Fibroblast of skin of left quadriceps (primary cell): ENCODE measurements around the gene C1QL4.
"Not testable (repeated sequence)": the region's sequence is repeated elsewhere in the genome, so short reads cannot be mapped to it uniquely, and the experiment has no call there.

ENCODE experiments used
- DNase-seq, 2 experiments: peaks; one replicate each; pipeline ENCODE4 v3.0.0-alpha.2; 2013; ENCODE audit warnings: low read depth in 2 of 2

Gene C1QL4

GRCh38 chr12:49333778-49334177 is 3.2 kb downstream of the C1QL4 start:
- not testable (repeated sequence) for DNase-seq

DNA sequence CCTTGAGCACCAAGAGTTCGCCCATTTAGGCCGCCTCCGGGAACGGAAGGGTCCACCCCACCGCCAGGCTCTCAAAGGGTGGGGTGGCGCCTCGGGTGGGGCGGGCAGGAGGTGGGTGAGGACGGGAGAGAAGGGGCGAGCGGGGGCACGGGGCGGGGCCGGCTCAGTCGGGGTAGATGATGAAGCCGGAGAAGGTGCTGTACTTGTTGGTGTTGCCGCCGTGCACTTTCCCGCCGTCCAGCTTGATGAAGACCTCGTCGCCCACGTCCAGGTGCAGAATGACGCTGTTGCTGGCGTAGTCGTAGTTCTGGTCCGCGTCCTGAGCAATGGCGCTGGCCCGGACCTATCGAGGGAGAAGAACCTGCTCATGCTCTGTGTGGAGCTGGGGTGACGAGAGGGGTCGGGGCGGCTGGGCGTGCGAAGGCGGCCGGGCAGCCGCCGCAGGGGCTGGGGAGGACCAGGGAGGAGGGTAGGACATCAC is 4.1 kb downstream of the C1QL4 start:
- no peak for DNase-seq

DNA sequence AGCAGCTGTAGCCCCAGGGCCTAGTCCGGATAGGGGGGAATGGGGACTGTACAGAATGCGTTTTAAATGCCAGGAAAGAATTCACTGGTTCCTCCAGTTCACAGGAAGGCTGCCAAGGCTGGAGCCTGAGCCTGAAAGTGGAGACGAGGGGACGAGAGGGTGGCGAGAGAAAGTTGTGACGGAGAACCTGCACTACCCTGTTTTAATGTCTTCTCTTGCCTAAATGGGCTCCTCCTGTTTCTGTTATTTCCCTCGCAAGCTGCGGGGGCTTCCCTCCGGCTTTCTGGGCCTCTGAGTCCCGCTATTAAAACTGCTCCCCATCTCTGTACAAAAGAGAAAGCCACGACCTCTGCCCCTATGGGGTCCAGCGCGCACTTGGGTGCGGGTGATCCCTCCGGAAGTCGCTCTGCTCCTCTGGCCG is 4.5 kb downstream of the C1QL4 start:
- no peak for DNase-seq

DNA sequence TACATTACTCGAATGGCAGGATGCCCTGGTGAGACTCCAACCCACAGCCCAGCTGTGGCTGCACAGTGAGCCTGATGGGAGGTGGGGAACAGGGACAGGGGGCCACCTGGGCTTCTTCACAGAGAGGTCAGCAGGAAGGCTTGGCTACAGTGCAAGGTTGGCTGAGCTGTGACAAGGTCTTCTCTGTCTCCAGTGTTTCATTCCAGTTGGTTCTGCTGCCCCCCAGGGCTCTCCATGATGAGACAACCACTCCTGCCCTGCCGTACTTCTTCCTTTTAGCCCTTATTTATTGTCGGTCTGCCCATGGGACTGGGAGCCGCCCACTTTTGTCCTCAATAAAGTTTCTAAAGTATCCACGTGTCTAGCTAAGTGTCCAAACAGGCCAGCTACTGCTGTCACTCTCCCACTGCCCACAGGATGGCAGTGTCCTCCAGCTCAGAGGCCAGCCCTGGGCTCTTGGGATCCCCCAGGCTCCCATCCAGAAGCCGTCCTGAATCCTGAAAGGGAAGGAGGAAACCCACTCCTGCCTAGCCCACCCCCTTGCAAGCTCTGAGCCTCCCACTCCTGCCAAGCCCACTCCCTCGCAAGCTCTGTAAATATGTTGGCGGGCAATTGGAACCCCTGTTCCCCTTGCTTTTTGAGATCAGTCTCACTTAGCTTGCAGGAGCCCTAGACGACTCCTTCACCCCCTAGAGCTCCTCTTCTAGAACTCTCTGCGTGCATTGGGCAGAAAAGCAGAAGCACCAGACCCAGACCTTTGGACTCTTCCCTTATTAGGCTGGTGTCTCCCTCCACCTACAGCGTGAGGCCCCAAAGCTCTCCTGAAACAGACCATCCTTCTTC is 5.4 kb downstream of the C1QL4 start:
- peak in 1 of 2 experiments; percentile 32 for DNase-seq

GRCh38 chr12:49330631-49331379 is 6.2 kb downstream of the C1QL4 start:
- DNase-seq: no peak

- DNase-seq: no peak
Measured at GRCh38 chr12:49330032-49330619, 6.9 kb downstream of the C1QL4 start.

- DNase-seq: no peak
Measured at GRCh38 chr12:49328816-49329215, 8.2 kb downstream of the C1QL4 start.

DNA sequence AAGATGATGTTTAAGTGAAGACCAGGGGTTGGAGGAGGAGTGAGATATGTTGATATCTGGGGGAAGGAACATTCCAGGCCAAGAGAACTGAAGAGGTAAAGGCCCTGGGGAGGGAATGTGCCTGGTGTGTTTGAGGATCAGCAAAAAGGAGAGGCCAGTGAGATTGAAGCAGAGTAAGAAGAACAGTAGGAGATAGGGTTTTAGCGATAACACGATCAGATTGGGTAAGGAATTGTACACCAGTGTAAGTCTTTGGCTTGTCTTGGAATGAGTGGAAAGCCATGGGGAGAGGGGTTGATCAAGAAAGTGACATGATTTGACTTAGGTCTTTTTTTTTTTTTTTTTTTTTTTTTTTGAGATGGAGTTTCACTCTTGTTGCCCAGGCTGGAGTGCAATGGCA is 9.1 kb downstream of the C1QL4 start:
- DNase-seq: no peak

GRCh38 chr12:49327368-49327767 is 9.6 kb downstream of the C1QL4 start:
- no peak for DNase-seq

DNA sequence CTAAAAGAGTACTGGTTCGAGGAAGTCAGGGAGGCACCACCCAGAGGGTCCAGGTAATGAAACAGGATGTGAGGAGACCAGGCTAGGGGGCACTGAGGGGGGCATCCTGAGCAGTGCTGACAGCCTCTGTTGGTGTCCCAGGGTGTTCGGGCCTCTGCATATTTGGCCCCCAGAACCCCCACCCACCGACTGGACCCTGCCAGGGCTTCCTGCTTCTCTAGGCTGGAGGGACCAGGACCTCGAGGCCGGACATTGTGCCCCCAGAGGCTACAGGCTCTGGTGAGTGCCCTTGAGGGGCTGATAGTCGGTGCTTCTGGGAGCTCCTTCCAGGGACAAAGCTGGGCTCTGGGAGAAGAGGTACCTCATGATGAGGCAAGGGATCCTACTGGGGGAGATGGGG is 11.4 kb downstream of the C1QL4 start:
- no peak for DNase-seq

DNA sequence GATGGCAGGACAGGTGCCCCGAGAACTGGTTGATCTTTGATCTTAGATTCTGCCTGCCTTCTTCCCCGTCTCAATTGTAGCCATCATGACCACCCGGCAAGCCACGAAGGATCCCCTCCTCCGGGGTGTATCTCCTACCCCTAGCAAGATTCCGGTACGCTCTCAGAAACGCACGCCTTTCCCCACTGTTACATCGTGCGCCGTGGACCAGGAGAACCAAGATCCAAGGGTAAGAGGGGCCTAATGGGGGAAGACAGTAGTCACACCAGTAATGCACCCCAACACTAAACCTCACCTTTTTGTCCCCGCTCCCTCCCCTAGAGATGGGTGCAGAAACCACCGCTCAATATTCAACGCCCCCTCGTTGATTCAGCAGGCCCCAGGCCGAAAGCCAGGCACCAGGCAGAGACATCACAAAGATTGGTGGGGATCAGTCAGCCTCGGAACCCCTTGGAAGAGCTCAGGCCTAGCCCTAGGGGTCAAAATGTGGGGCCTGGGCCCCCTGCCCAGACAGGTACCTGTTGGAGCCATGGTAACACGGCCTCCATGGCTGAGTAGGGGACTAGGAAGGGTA is 13.4 kb downstream of the C1QL4 start:
- DNase-seq: no peak

DNA sequence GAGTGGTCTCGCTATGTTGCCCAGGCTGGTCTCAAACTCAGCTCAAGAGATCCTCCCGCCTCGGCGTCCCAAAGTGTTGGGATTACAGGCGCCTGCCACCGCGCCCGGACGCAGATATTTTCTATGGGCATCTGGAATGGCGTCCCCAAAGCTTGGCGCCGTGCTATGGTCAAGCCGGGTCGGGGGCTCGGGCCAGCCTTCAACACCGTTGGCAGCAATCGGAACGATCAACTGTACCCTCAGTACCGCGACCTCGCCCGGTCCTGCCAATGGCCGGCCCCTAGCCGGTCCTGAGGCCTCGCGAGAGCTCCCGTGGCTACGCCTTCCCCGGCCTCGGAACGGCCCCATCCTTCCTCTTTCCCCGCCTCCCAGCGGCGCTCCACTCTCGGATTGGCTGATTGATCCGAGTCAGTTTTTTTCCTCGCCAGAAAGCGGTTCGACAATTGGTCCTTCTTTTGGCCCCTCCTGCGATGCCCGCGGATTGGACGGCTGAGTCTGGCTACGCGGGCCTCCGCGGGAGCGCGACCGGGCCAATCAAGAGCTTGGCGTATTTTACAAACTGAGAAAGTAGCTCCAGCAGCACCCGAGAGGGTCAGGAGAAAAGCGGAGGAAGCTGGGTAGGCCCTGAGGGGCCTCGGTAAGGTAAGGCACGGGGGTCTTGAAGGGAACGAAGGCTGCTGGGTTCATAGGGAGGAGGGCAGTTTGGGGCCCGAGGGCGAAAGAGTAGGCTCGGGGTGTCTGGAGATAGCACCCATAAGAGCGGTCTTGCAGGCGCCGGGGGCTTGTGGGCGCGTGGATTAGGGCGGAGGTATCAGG is 14.1 kb downstream of the C1QL4 start, which contains the start of gene TROAP:
Gene TROAP, plus strand, starts transcription at position 548 of the 816 bp plus-strand sequence. CDS start 354 bp downstream, outside the sequence.
- DNase-seq: peak; percentile 97 to 98

- no peak for DNase-seq
Measured at GRCh38 chr12:49322367-49322707, 14.7 kb downstream of the C1QL4 start.

- DNase-seq: not testable (repeated sequence)
Measured at GRCh38 chr12:49320411-49321103, 16.4 kb downstream of the C1QL4 start.

DNA sequence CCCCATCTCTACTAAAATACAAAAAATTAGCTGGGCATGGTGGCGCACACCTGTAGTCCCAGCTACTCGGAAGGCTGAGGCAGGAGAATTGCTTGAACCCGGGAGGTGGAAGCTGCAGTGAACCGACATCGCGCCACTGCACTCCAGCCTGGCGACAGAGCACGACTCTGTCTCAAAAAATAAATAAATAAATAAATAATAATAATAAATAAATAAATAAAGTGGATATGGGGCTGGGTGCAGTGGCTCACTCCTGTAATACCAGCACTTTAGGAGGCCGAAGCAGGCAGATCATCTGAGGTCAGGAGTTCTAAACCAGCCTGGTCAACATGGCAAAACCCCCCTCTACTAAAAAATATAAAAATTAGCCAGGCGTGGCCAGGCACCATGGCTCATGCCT is 19.9 kb downstream of the C1QL4 start:
- DNase-seq: not testable (repeated sequence)

- DNase-seq: no peak
Measured at GRCh38 chr12:49314811-49315210, 22.2 kb downstream of the C1QL4 start.

DNA sequence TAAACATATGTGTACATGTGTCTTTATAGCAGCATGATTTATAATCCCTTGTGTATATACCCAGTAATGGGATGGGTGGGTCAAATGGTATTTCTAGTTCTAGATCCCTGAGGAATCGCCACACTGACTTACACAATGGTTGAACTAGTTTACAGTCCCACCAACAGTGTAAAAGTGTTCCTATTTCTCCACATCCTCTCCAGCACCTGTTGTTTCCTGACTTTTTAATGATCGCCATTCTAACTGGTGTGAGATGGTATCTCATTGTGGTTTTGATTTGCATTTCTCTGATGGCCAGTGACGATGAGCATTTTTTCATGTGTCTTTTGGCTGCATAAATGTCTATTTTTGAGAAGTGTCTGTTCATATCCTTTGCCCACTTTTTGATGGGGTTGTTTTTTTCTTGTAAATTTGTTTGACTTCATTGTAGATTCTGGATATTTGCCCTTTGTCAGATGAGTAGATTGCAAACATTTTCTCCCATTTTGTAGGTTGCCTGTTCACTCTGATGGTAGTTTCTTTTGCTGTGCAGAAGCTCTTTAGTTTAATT is 26.5 kb downstream of the C1QL4 start:
- DNase-seq: not testable (repeated sequence)

DNA sequence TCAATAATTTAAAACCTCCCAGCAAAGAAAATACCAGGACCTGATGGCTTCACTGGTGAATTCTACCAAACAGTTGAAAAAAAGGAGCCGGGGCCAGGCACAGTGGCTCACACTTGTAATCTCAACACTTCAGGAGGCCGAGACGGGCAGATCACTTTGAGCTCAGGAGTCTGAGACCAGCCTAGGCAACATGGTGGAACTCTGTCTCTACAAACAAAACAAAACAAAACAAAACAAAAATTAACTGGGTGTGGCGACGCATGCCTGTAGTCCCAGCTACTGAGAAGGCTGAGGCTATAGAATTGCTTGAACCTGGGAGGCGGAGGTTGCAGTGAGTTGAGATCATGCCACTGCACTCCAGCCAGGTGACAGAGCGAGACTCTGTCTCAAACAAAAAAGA is 27.6 kb downstream of the C1QL4 start:
- no peak for DNase-seq

DNA sequence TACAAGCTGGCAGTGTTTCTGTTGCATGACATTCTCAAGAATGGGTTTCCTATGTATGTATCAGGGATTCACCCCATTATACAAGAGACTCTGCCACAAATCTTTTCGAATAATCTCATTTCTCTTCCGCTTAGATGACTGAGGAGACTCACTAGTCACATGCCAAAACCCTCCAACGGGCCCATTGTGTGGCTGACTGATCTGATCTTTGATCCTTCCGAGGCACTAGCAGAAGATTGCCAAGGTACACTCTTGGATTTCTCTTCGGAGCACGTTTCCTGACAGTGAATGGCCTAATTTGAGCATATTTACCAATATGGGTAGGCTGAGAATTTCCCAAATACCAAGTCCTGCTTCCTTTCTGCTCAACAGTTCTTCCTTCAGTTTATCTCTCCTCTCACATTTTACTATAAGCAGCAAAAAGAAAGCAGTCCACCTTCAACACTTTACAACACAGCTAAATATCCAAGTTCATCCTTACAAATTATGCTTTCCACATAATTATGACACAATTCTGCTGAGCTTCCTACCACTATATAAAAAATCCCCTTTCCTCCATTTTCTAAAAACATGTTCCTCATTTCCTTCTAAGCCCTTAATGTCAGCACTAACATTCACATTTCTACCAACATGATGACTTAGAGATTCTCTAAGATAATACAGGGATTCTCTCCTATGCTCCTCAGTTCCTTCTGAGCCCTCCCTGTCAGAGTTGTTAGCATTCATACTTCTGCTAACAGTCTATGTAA is 31.1 kb downstream of the C1QL4 start:
- DNase-seq: no peak

GRCh38 chr12:49304161-49304560 is 32.8 kb downstream of the C1QL4 start:
- DNase-seq: no peak
